Measurements from ENCODE around the gene DISP3. TPM values are rescaled to one million over a fixed set of nuclear protein-coding genes. Genes with fewer than 3 reads are reported as not detected.

DISP3 gene
- polyA plus RNA-seq, 1 donor (not counting 4 experiments of a cell fraction or from before 2014, with no cell fraction given) = not detected

DNA sequence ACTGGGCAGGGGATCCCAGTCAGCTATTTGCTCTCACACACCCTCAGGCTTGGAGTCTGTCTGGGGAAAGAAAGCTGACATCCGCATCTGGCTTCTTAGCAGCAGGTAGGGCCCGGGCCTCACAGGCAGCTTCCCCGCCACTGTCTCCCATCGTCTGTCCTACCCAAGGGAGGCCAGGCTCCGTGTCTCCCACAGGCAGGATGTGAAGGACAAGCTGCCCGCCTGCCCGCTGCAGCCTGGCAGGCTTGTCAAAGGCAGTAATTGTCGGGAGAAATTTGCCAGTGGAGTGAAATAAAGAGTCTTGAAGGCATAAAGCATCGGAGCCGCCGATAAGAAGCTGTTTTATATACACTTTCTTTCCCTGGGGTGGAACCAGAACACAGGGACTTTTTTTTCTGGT, 44.0 kb upstream of the DISP3 start:
- DNase-seq (ENCODE audit: low read depth, low spot score) (no peak), FAIRE-seq (no peak)
- no peaks in the 10 kb centered on the region for H3K4me1 ChIP-seq (ENCODE audit: control insufficient read depth, extremely low read depth, insufficient read depth, low read length)
- no peaks in the 10 kb centered on the region for H3K36me3 ChIP-seq (ENCODE audit: control insufficient read depth in 2 of 2, extremely low read depth in 1 of 2, insufficient read depth in 2 of 2, low read length in 2 of 2)
- H3K27ac ChIP-seq (ENCODE audit: control insufficient read depth, insufficient read depth, low read length) = no peak overlapping the region
- H4K20me1 ChIP-seq (ENCODE audit: control insufficient read depth, extremely low read depth, insufficient read depth, low read length) = no peaks in the 10 kb centered on the region
- H3K9me1 ChIP-seq (ENCODE audit: control insufficient read depth, extremely low read depth, insufficient read depth, low read length) = no peaks in the 10 kb centered on the region
- H3K79me2 ChIP-seq (ENCODE audit: control insufficient read depth, insufficient read depth, low read length) = no peaks in the 10 kb centered on the region
- dilution Hi-C loops (cut with MboI; ENCODE audit: extremely low pct_ligation_motif_present, low sequenced_read_pairs) = no loop called here
- no peak overlapping the region for H2AFZ ChIP-seq (ENCODE audit: control insufficient read depth, low read length)
- no peak overlapping the region for H3K4me2 ChIP-seq (ENCODE audit: control insufficient read depth, extremely low read depth, insufficient read depth, low read depth, low read length)
- H3K9ac ChIP-seq (ENCODE audit: control insufficient read depth, extremely low read depth, insufficient read depth, low read length) = no peak overlapping the region
- TF ChIP-seq, protein P1, sequence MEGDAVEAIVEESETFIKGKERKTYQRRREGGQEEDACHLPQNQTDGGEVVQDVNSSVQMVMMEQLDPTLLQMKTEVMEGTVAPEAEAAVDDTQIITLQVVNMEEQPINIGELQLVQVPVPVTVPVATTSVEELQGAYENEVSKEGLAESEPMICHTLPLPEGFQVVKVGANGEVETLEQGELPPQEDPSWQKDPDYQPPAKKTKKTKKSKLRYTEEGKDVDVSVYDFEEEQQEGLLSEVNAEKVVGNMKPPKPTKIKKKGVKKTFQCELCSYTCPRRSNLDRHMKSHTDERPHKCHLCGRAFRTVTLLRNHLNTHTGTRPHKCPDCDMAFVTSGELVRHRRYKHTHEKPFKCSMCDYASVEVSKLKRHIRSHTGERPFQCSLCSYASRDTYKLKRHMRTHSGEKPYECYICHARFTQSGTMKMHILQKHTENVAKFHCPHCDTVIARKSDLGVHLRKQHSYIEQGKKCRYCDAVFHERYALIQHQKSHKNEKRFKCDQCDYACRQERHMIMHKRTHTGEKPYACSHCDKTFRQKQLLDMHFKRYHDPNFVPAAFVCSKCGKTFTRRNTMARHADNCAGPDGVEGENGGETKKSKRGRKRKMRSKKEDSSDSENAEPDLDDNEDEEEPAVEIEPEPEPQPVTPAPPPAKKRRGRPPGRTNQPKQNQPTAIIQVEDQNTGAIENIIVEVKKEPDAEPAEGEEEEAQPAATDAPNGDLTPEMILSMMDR (optimal IDR thresholded peaks at IDR 0.05 in 1 of 3, IDR thresholded peaks at IDR 0.05 in 1 of 3, conservative IDR thresholded peaks at IDR 0.05 in 1 of 3; ENCODE audit: extremely low read depth in 1 of 3, insufficient read depth in 2 of 3, low read length in 3 of 3) = no peak
- TF ChIP-seq EZH2 (IDR thresholded peaks at IDR 0.05; ENCODE audit: low read length) = no peak
- H3K4me3 ChIP-seq (ENCODE audit: control insufficient read depth in 2 of 3, extremely low read depth in 1 of 3, insufficient read depth in 2 of 3, low read depth in 1 of 3, low read length in 3 of 3) = no peak overlapping the region
- H3K9me3 ChIP-seq (ENCODE audit: control insufficient read depth, low read depth, low read length) = no peaks in the 10 kb centered on the region
- H3K27me3 ChIP-seq (ENCODE audit: control insufficient read depth, extremely low read depth, insufficient read depth, low read length) = peaks cover 22% of the 10 kb centered on the region

DNA sequence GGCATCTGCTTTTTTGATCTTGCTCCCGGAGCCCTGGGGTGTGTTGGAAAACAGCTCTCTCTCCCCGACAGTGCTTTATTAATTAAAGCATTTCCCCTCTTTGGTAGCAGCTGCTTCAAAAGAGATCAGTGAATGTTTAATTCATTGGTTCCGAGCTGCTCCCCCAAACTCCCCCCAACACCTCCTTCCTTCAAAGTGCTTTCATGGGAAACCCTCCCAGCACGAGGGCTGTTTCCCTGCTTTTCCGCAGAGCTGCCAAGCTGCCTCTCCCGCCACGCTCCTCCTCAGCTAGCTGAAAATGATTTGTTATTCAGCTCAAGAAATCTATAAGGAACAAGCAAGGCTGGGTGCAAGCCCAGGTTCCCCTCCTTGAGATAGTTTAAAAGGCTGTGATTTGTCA, 40.0 kb upstream of the DISP3 start:
- H3K79me2 ChIP-seq (ENCODE audit: control insufficient read depth, insufficient read depth, low read length) = no peaks in the 10 kb centered on the region
- no peak overlapping the region for H3K4me3 ChIP-seq (ENCODE audit: control insufficient read depth in 2 of 3, extremely low read depth in 1 of 3, insufficient read depth in 2 of 3, low read depth in 1 of 3, low read length in 3 of 3)
- H4K20me1 ChIP-seq (ENCODE audit: control insufficient read depth, extremely low read depth, insufficient read depth, low read length) = no peaks in the 10 kb centered on the region
- H3K4me2 ChIP-seq (ENCODE audit: control insufficient read depth, extremely low read depth, insufficient read depth, low read depth, low read length) = no peak overlapping the region
- DNase-seq (ENCODE audit: low read depth, low spot score) = no peak
- no peaks in the 10 kb centered on the region for H3K4me1 ChIP-seq (ENCODE audit: control insufficient read depth, extremely low read depth, insufficient read depth, low read length)
- peaks cover 29% of the 10 kb centered on the region for H3K27me3 ChIP-seq (ENCODE audit: control insufficient read depth, extremely low read depth, insufficient read depth, low read length)
- TF ChIP-seq EZH2 (IDR thresholded peaks at IDR 0.05; ENCODE audit: low read length) = no peak
- TF ChIP-seq, protein P1 (optimal IDR thresholded peaks at IDR 0.05 in 1 of 3, IDR thresholded peaks at IDR 0.05 in 1 of 3, conservative IDR thresholded peaks at IDR 0.05 in 1 of 3; ENCODE audit: extremely low read depth in 1 of 3, insufficient read depth in 2 of 3, low read length in 3 of 3) = no peak
- no peak for FAIRE-seq
- no peak overlapping the region for H2AFZ ChIP-seq (ENCODE audit: control insufficient read depth, low read length)
- no peaks in the 10 kb centered on the region for H3K9me1 ChIP-seq (ENCODE audit: control insufficient read depth, extremely low read depth, insufficient read depth, low read length)
- H3K36me3 ChIP-seq (ENCODE audit: control insufficient read depth in 2 of 2, extremely low read depth in 1 of 2, insufficient read depth in 2 of 2, low read length in 2 of 2) = no peaks in the 10 kb centered on the region
- H3K9ac ChIP-seq (ENCODE audit: control insufficient read depth, extremely low read depth, insufficient read depth, low read length) = no peak overlapping the region
- no peaks in the 10 kb centered on the region for H3K9me3 ChIP-seq (ENCODE audit: control insufficient read depth, low read depth, low read length)
- no peak overlapping the region for H3K27ac ChIP-seq (ENCODE audit: control insufficient read depth, insufficient read depth, low read length)
- dilution Hi-C loops (cut with MboI; ENCODE audit: extremely low pct_ligation_motif_present, low sequenced_read_pairs) = no loop called here
